Astrocyte (in vitro differentiated cells and primary cell): ENCODE measurements around the gene GPR15LG. TPM values are rescaled to one million over a fixed set of nuclear protein-coding genes. Genes with fewer than 3 reads are reported as not detected.

Experiments
- DNase-seq: peaks from one replicate; pipeline ENCODE4 v3.0.0-alpha.2; 2010; ENCODE audit warnings: low read depth
- FAIRE-seq: peaks from 2 replicates; lab custom pipeline; 2011; peaks lifted over from hg19 to GRCh38; lab: Jason Lieb, UNC
- H2AFZ ChIP-seq: 2 replicates; pipeline ENCODE4 v1.6.0; 2012; ENCODE audit warnings: low read depth, low read length, inconsistent platforms
- H3K27ac ChIP-seq: 2 replicates; pipeline ENCODE4 v1.5.1; 2011; ENCODE audit warnings: low read depth, low read length, inconsistent platforms
- H3K27me3 ChIP-seq: 2 replicates; pipeline ENCODE4 v1.6.0; 2011; ENCODE audit warnings: low read length, inconsistent platforms; ENCODE audit not compliant: insufficient read depth
- H3K36me3 ChIP-seq: 2 replicates; pipeline ENCODE4 v1.5.1; 2011; ENCODE audit warnings: low read length, inconsistent platforms; ENCODE audit not compliant: insufficient read depth
- H3K4me1 ChIP-seq: 2 replicates; pipeline ENCODE4 v1.5.1; 2011; ENCODE audit warnings: low read length, inconsistent platforms; ENCODE audit not compliant: insufficient read depth
- H3K4me2 ChIP-seq: 2 replicates; pipeline ENCODE4 v1.6.0; 2012; ENCODE audit warnings: low read length, inconsistent platforms
- H3K4me3 ChIP-seq: 2 replicates; pipeline ENCODE4 v1.5.1; 2011; ENCODE audit warnings: low read depth, mild to moderate bottlenecking, low read length, inconsistent platforms; ENCODE audit not compliant: insufficient read depth
- H3K79me2 ChIP-seq: 2 replicates; pipeline ENCODE4 v1.6.0; 2012; ENCODE audit warnings: mild to moderate bottlenecking, low read length, inconsistent platforms; ENCODE audit not compliant: insufficient read depth
- H3K9ac ChIP-seq: 2 replicates; pipeline ENCODE4 v1.6.0; 2012; ENCODE audit warnings: mild to moderate bottlenecking, low read length, inconsistent platforms
- H3K9me3 ChIP-seq: 2 replicates; pipeline ENCODE4 v1.5.1; 2012; ENCODE audit warnings: low read depth, mild to moderate bottlenecking, low read length, inconsistent platforms; ENCODE audit not compliant: insufficient read depth
- H4K20me1 ChIP-seq: 2 replicates; pipeline ENCODE4 v1.6.0; 2012; ENCODE audit warnings: low read length, inconsistent platforms; ENCODE audit not compliant: insufficient read depth
- H3K27ac Mint-ChIP-seq: one replicate; pipeline ENCODE4 v1.8.0; 2021; ENCODE audit warnings: mild to moderate bottlenecking, mixed read lengths; ENCODE audit not compliant: unreplicated experiment
- H3K27me3 Mint-ChIP-seq: one replicate; pipeline ENCODE4 v1.8.0; 2021; ENCODE audit warnings: low read depth, mixed read lengths; ENCODE audit not compliant: unreplicated experiment
- H3K36me3 Mint-ChIP-seq: one replicate; pipeline ENCODE4 v1.8.0; 2021; ENCODE audit warnings: low read depth, mixed read lengths; ENCODE audit not compliant: unreplicated experiment
- H3K4me1 Mint-ChIP-seq: one replicate; pipeline ENCODE4 v1.8.0; 2021; ENCODE audit warnings: low read depth, mixed read lengths; ENCODE audit not compliant: unreplicated experiment
- H3K4me3 Mint-ChIP-seq: one replicate; pipeline ENCODE4 v1.8.0; 2021; ENCODE audit warnings: mild to moderate bottlenecking, moderate library complexity, mixed read lengths; ENCODE audit not compliant: unreplicated experiment
- H3K9me3 Mint-ChIP-seq: one replicate; pipeline ENCODE4 v1.8.0; 2021; ENCODE audit warnings: mild to moderate bottlenecking, mixed read lengths; ENCODE audit not compliant: unreplicated experiment
- EZH2 ChIP-seq: IDR thresholded peaks from 2 replicates; pipeline ENCODE4 v1.6.1; 2012; ENCODE audit warnings: mild to moderate bottlenecking, low read length, inconsistent platforms; ENCODE audit not compliant: insufficient read depth
- total RNA-seq: library from RNA; stranded (reverse); gene quantifications from 2 replicates; pipeline ENCODE4 v1.2.1, GENCODE V29; 2021
- TF ChIP-seq, protein P1 (sequence below): IDR thresholded peaks from 2 replicates; pipeline ENCODE4 v1.5.1; 2011; ENCODE audit warnings: low read depth, mild to moderate bottlenecking, inconsistent platforms, low read length, moderate library complexity; ENCODE audit not compliant: insufficient read depth

GPR15LG gene
- total RNA-seq, 1 donor from 2014 or later: not detected

DNA sequence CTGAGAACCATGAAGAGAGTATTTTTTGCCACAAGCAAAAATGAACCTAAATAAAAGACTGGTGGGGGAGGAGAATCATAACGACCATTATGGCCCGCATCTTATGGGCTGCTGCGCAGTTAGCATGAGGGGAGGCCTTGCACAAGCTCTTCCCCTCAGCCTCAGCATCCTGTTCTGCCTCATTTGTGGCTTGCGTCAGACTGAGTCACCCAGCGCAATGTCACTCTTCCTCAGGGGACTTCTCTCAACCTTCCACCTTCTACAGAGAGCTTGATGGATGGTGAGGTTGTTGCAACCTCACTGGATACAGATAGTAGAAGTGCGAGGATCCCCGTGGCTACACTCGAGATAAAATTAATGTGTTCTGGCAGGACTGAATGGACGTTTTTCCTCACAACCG lies 16.8 kb upstream of the GPR15LG start:
- DNase-seq (no peak), FAIRE-seq (no peak)
- TF ChIP-seq, protein P1, sequence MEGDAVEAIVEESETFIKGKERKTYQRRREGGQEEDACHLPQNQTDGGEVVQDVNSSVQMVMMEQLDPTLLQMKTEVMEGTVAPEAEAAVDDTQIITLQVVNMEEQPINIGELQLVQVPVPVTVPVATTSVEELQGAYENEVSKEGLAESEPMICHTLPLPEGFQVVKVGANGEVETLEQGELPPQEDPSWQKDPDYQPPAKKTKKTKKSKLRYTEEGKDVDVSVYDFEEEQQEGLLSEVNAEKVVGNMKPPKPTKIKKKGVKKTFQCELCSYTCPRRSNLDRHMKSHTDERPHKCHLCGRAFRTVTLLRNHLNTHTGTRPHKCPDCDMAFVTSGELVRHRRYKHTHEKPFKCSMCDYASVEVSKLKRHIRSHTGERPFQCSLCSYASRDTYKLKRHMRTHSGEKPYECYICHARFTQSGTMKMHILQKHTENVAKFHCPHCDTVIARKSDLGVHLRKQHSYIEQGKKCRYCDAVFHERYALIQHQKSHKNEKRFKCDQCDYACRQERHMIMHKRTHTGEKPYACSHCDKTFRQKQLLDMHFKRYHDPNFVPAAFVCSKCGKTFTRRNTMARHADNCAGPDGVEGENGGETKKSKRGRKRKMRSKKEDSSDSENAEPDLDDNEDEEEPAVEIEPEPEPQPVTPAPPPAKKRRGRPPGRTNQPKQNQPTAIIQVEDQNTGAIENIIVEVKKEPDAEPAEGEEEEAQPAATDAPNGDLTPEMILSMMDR: no peak
- no peak for TF ChIP-seq EZH2
- Histone ChIP-seq H3K9me3 (no peaks in the 10 kb centered on the region), H3K79me2 (no peaks in the 10 kb centered on the region), H3K4me1 (no peaks in the 10 kb centered on the region), H3K27ac (no peak overlapping the region), H2AFZ (no peak overlapping the region), H3K9ac (no peak overlapping the region), H3K36me3 (peaks cover 7% of the 10 kb centered on the region), H3K27me3 (no peaks in the 10 kb centered on the region), H3K4me3 (no peak overlapping the region), H3K4me2 (no peak overlapping the region), H4K20me1 (no peaks in the 10 kb centered on the region)
- Mint-ChIP-seq H3K27me3 (no peaks in the 10 kb centered on the region), H3K9me3 (no peaks in the 10 kb centered on the region), H3K27ac (no peak overlapping the region), H3K4me3 (no peak overlapping the region), H3K36me3 (peaks cover 1% of the 10 kb centered on the region), H3K4me1 (no peaks in the 10 kb centered on the region)

DNA sequence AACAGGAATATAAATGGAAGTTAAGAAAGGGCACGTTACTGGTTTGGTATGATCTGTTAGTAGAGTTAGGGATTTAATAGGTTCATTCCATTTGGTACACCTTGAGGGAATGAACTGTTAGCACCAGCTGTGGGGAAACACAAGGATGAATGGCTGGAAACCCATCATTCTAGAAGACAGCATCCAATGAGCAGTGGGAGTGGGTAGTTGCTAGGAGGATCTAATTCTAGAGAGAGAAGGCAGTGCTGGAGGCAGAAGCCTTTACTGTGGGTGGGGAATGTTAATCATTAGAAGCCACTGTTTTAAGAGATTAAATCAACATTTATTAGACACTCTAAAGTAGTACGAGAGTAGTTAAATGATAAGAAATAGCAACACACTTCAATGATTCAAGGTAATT lies 15.5 kb upstream of the GPR15LG start:
- no peaks in the 10 kb centered on the region for H3K4me1 ChIP-seq
- TF ChIP-seq, protein P1: no peak
- no peak for TF ChIP-seq EZH2
- peaks cover 2% of the 10 kb centered on the region for H3K36me3 ChIP-seq
- FAIRE-seq (no peak), DNase-seq (no peak)
- Mint-ChIP-seq H3K27me3 (no peaks in the 10 kb centered on the region), H3K9me3 (no peaks in the 10 kb centered on the region), H3K4me1 (no peaks in the 10 kb centered on the region), H3K4me3 (no peak overlapping the region), H3K36me3 (peaks cover 1% of the 10 kb centered on the region), H3K27ac (no peak overlapping the region)
- no peak overlapping the region for H3K9ac ChIP-seq
- H3K4me3 ChIP-seq: no peak overlapping the region
- H3K79me2 ChIP-seq: no peaks in the 10 kb centered on the region
- H3K27me3 ChIP-seq: no peaks in the 10 kb centered on the region
- no peaks in the 10 kb centered on the region for H3K9me3 ChIP-seq
- no peak overlapping the region for H2AFZ ChIP-seq
- no peak overlapping the region for H3K4me2 ChIP-seq
- H3K27ac ChIP-seq: no peak overlapping the region
- no peaks in the 10 kb centered on the region for H4K20me1 ChIP-seq

DNA sequence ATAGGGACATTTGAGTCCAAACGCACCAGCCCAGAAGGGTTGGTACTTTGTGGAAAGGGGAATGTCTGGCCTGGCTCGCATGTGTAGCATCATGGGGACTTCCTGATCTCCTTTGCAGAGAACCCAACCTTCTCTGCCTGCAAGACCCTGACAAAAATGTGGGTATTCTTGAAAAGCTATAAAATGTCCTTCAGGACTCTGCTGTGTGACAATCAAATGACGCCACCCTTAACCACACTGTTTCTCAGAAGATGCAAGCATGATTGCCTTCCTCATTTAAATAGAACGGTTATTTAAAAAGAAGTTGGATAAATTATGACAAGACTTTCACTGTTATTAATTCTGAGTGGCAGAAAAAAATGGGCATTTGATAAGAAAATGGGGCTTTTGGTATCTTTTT lies 15.1 kb upstream of the GPR15LG start:
- Histone ChIP-seq H3K4me2 (no peak overlapping the region), H3K27ac (no peak overlapping the region), H2AFZ (no peak overlapping the region), H3K36me3 (no peaks in the 10 kb centered on the region), H3K27me3 (no peaks in the 10 kb centered on the region), H3K9me3 (no peaks in the 10 kb centered on the region), H4K20me1 (no peaks in the 10 kb centered on the region), H3K79me2 (no peaks in the 10 kb centered on the region), H3K4me3 (no peak overlapping the region), H3K9ac (no peak overlapping the region), H3K4me1 (no peaks in the 10 kb centered on the region)
- Mint-ChIP-seq H3K4me1 (no peaks in the 10 kb centered on the region), H3K9me3 (no peaks in the 10 kb centered on the region), H3K27me3 (no peaks in the 10 kb centered on the region), H3K36me3 (peaks cover 1% of the 10 kb centered on the region), H3K4me3 (no peak overlapping the region), H3K27ac (no peak overlapping the region)
- FAIRE-seq (no peak), DNase-seq (no peak)
- TF ChIP-seq, protein P1: no peak
